Inflammatory macrophage treated with lipopolysaccharide for 1 hour (primary cell): ENCODE measurements around the gene C11orf71.

ENCODE experiments used
- DNase-seq, 2 donors: peaks; one replicate each; pipeline ENCODE4 v3.0.0-alpha.2; 2020 to 2022

Gene C11orf71

GRCh38 chr11:114353443-114353842, 46.9 kb downstream of the C11orf71 start:
- no peak for DNase-seq

- no peak for DNase-seq
Observed at GRCh38 chr11:114350022-114350421, 50.3 kb downstream of the C11orf71 start.
